Mesenchymal stem cell (in vitro differentiated cells and primary cell): ENCODE results near the gene GRID2.

Experiments used
- DNase-seq: peaks from one replicate; pipeline ENCODE4 v3.0.0-alpha.2; 2013
- H2AFZ ChIP-seq: one replicate; pipeline ENCODE4 v1.6.1; 2013; ENCODE audit warnings: low read depth, mild to moderate bottlenecking, control low read depth, inconsistent platforms, low read length, moderate library complexity
- H2AK5ac ChIP-seq: 2 replicates; pipeline ENCODE4 v1.6.1; 2013; ENCODE audit warnings: low read length, moderate library complexity, mild to moderate bottlenecking, inconsistent platforms; ENCODE audit not compliant: severe bottlenecking
- H2BK120ac ChIP-seq: one replicate; pipeline ENCODE4 v1.6.1; 2013; ENCODE audit warnings: low read depth, mild to moderate bottlenecking, inconsistent platforms, low read length, moderate library complexity
- H2BK12ac ChIP-seq, 2 experiments: one replicate each; pipeline ENCODE4 v1.6.1; 2013; ENCODE audit warnings: inconsistent platforms in 2 of 2, low read length in 2 of 2, mild to moderate bottlenecking in 2 of 2, moderate library complexity in 2 of 2, control low read depth in 1 of 2
- H2BK15ac ChIP-seq: one replicate; pipeline ENCODE4 v1.6.1; 2013; ENCODE audit warnings: mild to moderate bottlenecking, low read depth, inconsistent platforms; ENCODE audit not compliant: poor library complexity, severe bottlenecking
- H2BK5ac ChIP-seq: 2 replicates; pipeline ENCODE4 v1.6.1; 2013; ENCODE audit warnings: low read depth, mild to moderate bottlenecking, low read length, control low read depth, inconsistent platforms; ENCODE audit not compliant: poor library complexity, severe bottlenecking
- H3K14ac ChIP-seq, 2 experiments: one replicate each; pipeline ENCODE4 v1.6.1; 2013; ENCODE audit warnings: inconsistent platforms in 2 of 2, low read length in 2 of 2, control low read depth in 1 of 2, mild to moderate bottlenecking in 1 of 2, moderate library complexity in 1 of 2
- H3K18ac ChIP-seq, 2 experiments: one replicate each; pipeline ENCODE4 v1.6.1; 2013; ENCODE audit warnings: inconsistent platforms in 2 of 2, low read length in 2 of 2, control low read depth in 1 of 2, low read depth in 1 of 2, mild to moderate bottlenecking in 1 of 2
- H3K23ac ChIP-seq, 2 experiments: one replicate each; pipeline ENCODE4 v1.6.1; 2013; ENCODE audit warnings: inconsistent platforms in 2 of 2, low read length in 2 of 2, mild to moderate bottlenecking in 2 of 2, moderate library complexity in 2 of 2, control low read depth in 1 of 2
- H3K27ac ChIP-seq: 2 replicates; pipeline ENCODE4 v1.5.1; 2013; ENCODE audit warnings: mild to moderate bottlenecking, moderate library complexity, low read length, control low read depth, inconsistent platforms; ENCODE audit not compliant: poor library complexity, severe bottlenecking
- H3K27me3 ChIP-seq, 2 experiments: 2 replicates each; pipeline versions ENCODE4 v1.6.1 to v1.7.0; 2013; ENCODE audit warnings: low read length in 2 of 2, mild to moderate bottlenecking in 2 of 2, moderate library complexity in 2 of 2, control low read depth in 1 of 2, inconsistent platforms in 1 of 2; ENCODE audit not compliant: control insufficient read depth in 1 of 2, insufficient read depth in 1 of 2
- H3K36me3 ChIP-seq, 2 experiments: 2 replicates each; pipeline versions ENCODE4 v1.6.1 to v1.7.0; 2013; ENCODE audit warnings: low read length in 2 of 2, control low read depth in 1 of 2, inconsistent platforms in 1 of 2, low read depth in 1 of 2, mild to moderate bottlenecking in 1 of 2; ENCODE audit not compliant: insufficient read depth in 2 of 2, control insufficient read depth in 1 of 2
- H3K4ac ChIP-seq, 2 experiments: one replicate each; pipeline ENCODE4 v1.6.1; 2013; ENCODE audit warnings: inconsistent platforms in 2 of 2, low read length in 2 of 2, mild to moderate bottlenecking in 2 of 2, moderate library complexity in 2 of 2, control low read depth in 1 of 2, low read depth in 1 of 2
- H3K4me1 ChIP-seq: 2 replicates; pipeline ENCODE4 v1.6.1; 2013; ENCODE audit warnings: low read depth, low read length, control low read depth; ENCODE audit not compliant: control insufficient read depth, insufficient read depth
- H3K4me2 ChIP-seq: 2 replicates; pipeline ENCODE4 v1.6.1; 2013; ENCODE audit warnings: low read length, mild to moderate bottlenecking, inconsistent platforms; ENCODE audit not compliant: poor library complexity, severe bottlenecking
- H3K4me3 ChIP-seq, 2 experiments: 2 replicates each; pipeline versions ENCODE4 v1.5.1 to v1.7.0; 2013; ENCODE audit warnings: low read length in 2 of 2, mild to moderate bottlenecking in 2 of 2, control low read depth in 1 of 2, low read depth in 1 of 2; ENCODE audit not compliant: insufficient read depth in 1 of 2
- H3K79me1 ChIP-seq: replicated peaks from 2 replicates; pipeline ENCODE4 v1.6.1; 2013; ENCODE audit warnings: mild to moderate bottlenecking, control low read depth, low read length, inconsistent platforms; ENCODE audit not compliant: poor library complexity, severe bottlenecking
- H3K9ac ChIP-seq: 2 replicates; pipeline ENCODE4 v1.7.0; 2013; ENCODE audit warnings: mild to moderate bottlenecking, low read length, moderate library complexity
- H3K9me3 ChIP-seq: 2 replicates; pipeline ENCODE4 v1.7.0; 2013; ENCODE audit warnings: mild to moderate bottlenecking, low read length; ENCODE audit not compliant: control insufficient read depth
- H4K8ac ChIP-seq: one replicate; pipeline ENCODE4 v1.6.1; 2013; ENCODE audit warnings: inconsistent platforms, mild to moderate bottlenecking, low read length, moderate library complexity
- H4K91ac ChIP-seq: one replicate; pipeline ENCODE4 v1.6.1; 2013; ENCODE audit warnings: mild to moderate bottlenecking, low read length, inconsistent platforms
- WGBS: methylation state at CpG from one replicate; pipeline ENCODE4 v1.1.7; 2013; ENCODE audit warnings: mixed read lengths; 5-methylcytosine and 5-hydroxymethylcytosine counted together

GRID2 gene

GRCh38 chr4:93436000-93436626 is 1132.3 kb downstream of the GRID2 start:
- no peak overlapping the region for H2BK120ac ChIP-seq
- H3K14ac ChIP-seq: no peak overlapping the region
- no peak overlapping the region for H3K23ac ChIP-seq
- no peak overlapping the region for H2AK5ac ChIP-seq
- no peak overlapping the region for H2BK15ac ChIP-seq
- no peak for DNase-seq
- H4K8ac ChIP-seq: no peak overlapping the region
- WGBS: 100% methylated on average over 2 of the region's 3 CpGs
- H3K9ac ChIP-seq: no peak overlapping the region
- H2AFZ ChIP-seq: no peak overlapping the region
- H3K79me1 ChIP-seq: no peaks in the 10 kb centered on the region
- H3K36me3 ChIP-seq: no peaks in the 10 kb centered on the region
- no peaks in the 10 kb centered on the region for H3K27me3 ChIP-seq
- H3K4me3 ChIP-seq: no peak overlapping the region
- H3K4ac ChIP-seq: no peak overlapping the region
- H4K91ac ChIP-seq: no peak overlapping the region
- H2BK5ac ChIP-seq: no peak overlapping the region
- H3K4me2 ChIP-seq: no peak overlapping the region
- H3K9me3 ChIP-seq: no peaks in the 10 kb centered on the region
- no peak overlapping the region for H3K18ac ChIP-seq
- no peak overlapping the region for H2BK12ac ChIP-seq
- no peaks in the 10 kb centered on the region for H3K4me1 ChIP-seq
- H3K27ac ChIP-seq: no peak overlapping the region

- Histone ChIP-seq H3K4me3 (no peak overlapping the region), H4K91ac (no peak overlapping the region), H2AK5ac (no peak overlapping the region), H3K4me1 (no peaks in the 10 kb centered on the region), H3K9ac (no peak overlapping the region), H3K14ac (no peak overlapping the region), H4K8ac (no peak overlapping the region), H3K4me2 (no peak overlapping the region), H3K23ac (no peak overlapping the region), H3K36me3 (no peaks in the 10 kb centered on the region), H2BK120ac (no peak overlapping the region), H3K27me3 (no peaks in the 10 kb centered on the region), H2BK12ac (no peak overlapping the region), H3K27ac (no peak overlapping the region), H3K79me1 (no peaks in the 10 kb centered on the region), H2AFZ (no peak overlapping the region), H3K18ac (no peak overlapping the region), H3K4ac (no peak overlapping the region), H2BK5ac (no peak overlapping the region), H3K9me3 (no peaks in the 10 kb centered on the region), H2BK15ac (no peak overlapping the region)
- WGBS: 87% methylated on average over 3 of the region's 3 CpGs
- DNase-seq: no peak
Observed at GRCh38 chr4:93437991-93438390, 1134.2 kb downstream of the GRID2 start.

- H2AFZ ChIP-seq: no peak overlapping the region
- H3K27me3 ChIP-seq: no peaks in the 10 kb centered on the region
- no peak overlapping the region for H3K14ac ChIP-seq
Observed at GRCh38 chr4:93444860-93445259, 1141.1 kb downstream of the GRID2 start.

GRCh38 chr4:93446038-93446437 is 1142.3 kb downstream of the GRID2 start:
- no peak overlapping the region for H2BK120ac ChIP-seq
- H3K4me1 ChIP-seq: no peaks in the 10 kb centered on the region
- no peak overlapping the region for H3K4ac ChIP-seq
- H4K8ac ChIP-seq: no peak overlapping the region
- no peak overlapping the region for H4K91ac ChIP-seq
- no peak overlapping the region for H3K18ac ChIP-seq
- H3K4me2 ChIP-seq: no peak overlapping the region
- 79% methylated on average over 1 of the region's 1 CpG for WGBS
- H3K23ac ChIP-seq: no peak overlapping the region
- H3K9ac ChIP-seq: no peak overlapping the region
- no peak overlapping the region for H2BK12ac ChIP-seq
- no peak overlapping the region for H2AFZ ChIP-seq
- no peaks in the 10 kb centered on the region for H3K9me3 ChIP-seq
- H2BK5ac ChIP-seq: no peak overlapping the region
- H3K79me1 ChIP-seq: no peaks in the 10 kb centered on the region
- H3K4me3 ChIP-seq: no peak overlapping the region
- H3K27ac ChIP-seq: no peak overlapping the region
- H3K14ac ChIP-seq: no peak overlapping the region
- H2AK5ac ChIP-seq: no peak overlapping the region
- no peaks in the 10 kb centered on the region for H3K36me3 ChIP-seq
- no peak overlapping the region for H2BK15ac ChIP-seq
- DNase-seq: no peak
- H3K27me3 ChIP-seq: no peaks in the 10 kb centered on the region

More at GRCh38 chr4:93444860-93445259, 1141.1 kb downstream of the GRID2 start:
- no peak overlapping the region for H3K23ac ChIP-seq
- no peak overlapping the region for H4K8ac ChIP-seq
- no peak overlapping the region for H2BK15ac ChIP-seq
- no peak overlapping the region for H3K4me2 ChIP-seq
- no peak overlapping the region for H3K27ac ChIP-seq
- H2AK5ac ChIP-seq: no peak overlapping the region
- no CpG with 5 or more reads among the region's 1 CpG for WGBS
- H3K4me3 ChIP-seq: no peak overlapping the region
- no peak overlapping the region for H2BK120ac ChIP-seq
- DNase-seq: peak; percentile 1
- no peaks in the 10 kb centered on the region for H3K4me1 ChIP-seq
- no peaks in the 10 kb centered on the region for H3K36me3 ChIP-seq
- no peak overlapping the region for H3K9ac ChIP-seq
- no peaks in the 10 kb centered on the region for H3K79me1 ChIP-seq
- no peak overlapping the region for H3K4ac ChIP-seq
- H3K9me3 ChIP-seq: no peaks in the 10 kb centered on the region
- H4K91ac ChIP-seq: no peak overlapping the region
- no peak overlapping the region for H3K18ac ChIP-seq
- no peak overlapping the region for H2BK5ac ChIP-seq
- no peak overlapping the region for H2BK12ac ChIP-seq
